IPS-NIHi7 (cell line): ENCODE measurements around the gene C1QL1.

Source experiments
- DNase-seq: peaks from one replicate; pipeline ENCODE4 v3.0.0; 2012; ENCODE audit warnings: mixed read lengths; ENCODE audit errors: extremely low spot score

The C1QL1 gene

DNA sequence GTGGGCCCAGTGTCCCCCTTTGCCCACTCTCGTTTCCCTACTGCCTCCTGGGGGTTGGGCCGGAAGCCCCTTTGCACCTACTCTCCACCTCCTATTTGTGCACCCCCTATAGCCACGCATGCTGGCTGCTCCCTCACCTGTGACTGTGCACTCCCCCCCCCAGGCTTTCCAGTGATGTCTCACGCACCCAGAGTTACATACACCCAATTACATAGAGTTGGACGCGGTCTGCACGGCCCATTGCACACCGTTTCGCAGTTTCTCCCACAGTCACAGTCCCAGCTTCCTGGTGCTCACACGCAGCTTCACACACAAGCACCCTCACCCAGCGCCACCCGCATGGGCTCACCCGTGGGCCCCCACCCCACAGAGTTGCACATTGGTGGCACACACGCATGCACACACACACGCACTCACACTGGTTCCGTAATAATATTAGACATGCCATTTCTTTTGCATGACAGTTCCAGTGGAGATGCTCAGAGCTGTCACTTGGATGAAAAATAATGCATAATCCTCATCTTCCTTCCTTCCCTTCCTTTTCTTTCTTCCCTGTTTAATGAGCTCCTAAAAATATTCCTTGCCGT lies 21.5 kb upstream of the C1QL1 start:
- DNase-seq, result no peak

GRCh38 chr17:44988044-44988942 lies 20.2 kb upstream of the C1QL1 start:
- no peak for DNase-seq

GRCh38 chr17:44983563-44983962 lies 15.5 kb upstream of the C1QL1 start:
- no peak for DNase-seq

DNA sequence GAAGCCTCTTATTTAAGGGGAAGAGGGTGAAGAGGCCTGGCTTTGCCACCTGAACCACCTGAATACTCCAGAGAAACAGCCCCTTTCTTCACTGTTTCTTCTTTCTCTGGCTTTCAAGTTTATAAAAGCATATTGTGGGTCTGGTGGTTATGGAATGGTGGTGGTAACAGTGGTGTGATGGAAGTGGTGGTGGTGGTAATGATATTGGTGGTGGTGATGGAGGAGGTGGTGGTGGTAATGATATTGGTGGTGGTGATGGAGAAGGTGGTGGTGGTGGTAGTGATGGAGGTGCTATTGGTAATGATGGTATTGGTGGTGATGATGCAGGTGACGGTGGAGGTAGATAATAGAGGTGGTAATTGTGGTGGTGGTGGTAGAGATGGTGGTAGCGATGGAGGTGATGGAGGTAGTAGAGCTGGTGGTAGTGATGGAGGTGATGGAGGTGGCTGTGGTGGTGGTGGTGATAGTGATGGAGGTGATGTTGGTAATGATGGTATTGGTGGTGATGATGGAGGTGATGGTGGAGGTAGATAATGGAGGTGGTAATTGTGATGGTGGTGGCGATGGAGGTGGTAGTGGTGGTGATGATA lies 14.1 kb upstream of the C1QL1 start:
- DNase-seq, result no peak

DNA sequence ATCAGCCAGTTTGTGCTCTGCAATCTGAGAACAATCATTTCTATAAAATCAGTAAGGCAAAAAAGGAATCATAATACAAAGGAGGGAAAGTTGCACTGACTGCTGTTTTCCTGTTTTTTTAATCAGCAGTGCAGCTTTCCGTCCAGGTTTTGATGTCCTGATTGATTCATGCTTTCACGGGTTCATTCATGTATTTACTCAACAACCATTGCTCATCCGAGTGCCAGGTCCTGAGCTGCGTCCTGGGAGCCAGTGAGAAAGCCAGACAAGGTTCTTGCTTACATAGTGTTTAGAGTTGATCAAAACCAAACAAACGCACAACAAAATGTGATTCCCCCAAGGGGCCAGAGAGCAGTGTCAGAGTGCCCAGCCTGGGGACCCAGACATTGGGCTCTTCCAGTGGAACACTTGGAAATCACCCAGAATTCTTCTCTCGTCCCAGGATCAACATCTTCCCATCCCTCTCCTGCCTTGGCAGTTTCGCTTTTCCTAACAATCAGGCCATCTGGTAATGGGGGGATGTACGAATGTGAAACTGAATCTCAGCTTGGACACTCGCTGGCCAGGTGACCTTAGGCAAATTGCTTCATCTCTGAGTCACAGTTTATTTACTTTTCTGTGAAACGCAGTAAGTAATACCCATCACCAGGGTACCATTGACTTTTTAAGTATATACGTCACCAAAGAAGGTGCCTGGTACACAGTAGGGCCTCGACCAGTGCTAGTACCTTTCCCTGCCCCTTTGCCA lies 13.3 kb upstream of the C1QL1 start:
- DNase-seq, result no peak

- DNase-seq, result no peak
Observed at GRCh38 chr17:44979426-44979995, 11.4 kb upstream of the C1QL1 start.

DNA sequence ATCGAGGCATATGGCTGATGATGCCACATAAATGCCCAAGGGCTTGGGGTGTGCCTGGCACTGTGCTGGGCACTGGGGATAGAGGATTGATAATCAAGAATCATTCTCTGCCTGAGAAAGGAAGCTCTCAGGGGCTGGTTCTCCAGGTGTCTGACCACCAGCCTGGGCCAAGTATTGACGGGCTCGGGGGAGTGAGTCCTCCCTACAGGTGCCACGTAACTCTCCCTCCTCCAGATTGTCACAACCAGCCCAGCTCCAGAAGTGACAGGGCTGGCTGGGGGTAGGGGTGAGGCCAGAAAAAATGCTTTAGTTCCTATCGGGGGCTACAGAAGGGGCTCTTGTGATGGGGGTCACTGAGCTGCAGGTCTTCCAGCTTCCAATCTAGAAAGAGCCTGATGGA lies 10.7 kb upstream of the C1QL1 start:
- no peak for DNase-seq

- no peak for DNase-seq
Observed at GRCh38 chr17:44977814-44978550, 9.9 kb upstream of the C1QL1 start.

GRCh38 chr17:44977065-44977464 lies 9.0 kb upstream of the C1QL1 start:
- no peak for DNase-seq

DNA sequence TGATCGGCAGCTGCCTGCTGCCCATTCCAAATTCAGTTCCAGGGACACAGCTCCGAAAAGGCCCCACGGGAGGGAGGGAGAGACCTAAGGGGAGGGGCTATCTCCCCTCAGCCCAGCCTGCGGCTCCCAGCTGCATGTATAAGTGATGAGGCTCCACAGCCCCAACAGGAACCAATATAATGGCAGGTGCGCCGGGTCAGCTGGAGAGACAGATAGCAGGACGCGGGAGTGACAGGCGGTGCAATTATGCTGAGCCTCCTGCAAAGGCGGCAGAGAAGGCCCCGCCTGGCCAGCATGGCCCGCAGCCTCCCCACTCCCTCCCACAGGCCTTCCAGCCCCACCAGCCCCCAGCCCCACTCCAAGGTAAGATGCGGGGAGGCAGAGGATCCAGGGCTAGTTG lies 8.1 kb upstream of the C1QL1 start:
- DNase-seq, result no peak

DNA sequence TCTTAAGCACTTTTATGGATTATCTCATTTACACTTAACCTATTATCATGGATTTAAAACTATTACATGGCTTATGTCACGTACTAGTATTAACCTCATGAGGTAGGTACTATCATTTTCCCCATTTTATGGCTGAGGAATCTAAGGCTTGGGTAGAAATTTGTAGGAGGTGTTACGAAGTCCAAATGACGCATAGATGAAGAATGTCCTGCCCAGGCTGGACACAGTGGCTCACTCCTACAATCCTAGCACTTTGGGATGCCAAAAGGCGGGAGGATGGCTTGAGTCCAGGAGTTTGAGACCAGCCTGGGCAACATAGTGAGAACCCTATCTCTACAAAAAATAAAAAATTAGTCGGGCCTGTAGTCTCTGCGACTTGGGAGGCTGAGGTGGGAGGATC lies 4.8 kb upstream of the C1QL1 start:
- DNase-seq, result no peak

GRCh38 chr17:44971776-44972483 lies 3.8 kb upstream of the C1QL1 start:
- DNase-seq, result peak; percentile 48

DNA sequence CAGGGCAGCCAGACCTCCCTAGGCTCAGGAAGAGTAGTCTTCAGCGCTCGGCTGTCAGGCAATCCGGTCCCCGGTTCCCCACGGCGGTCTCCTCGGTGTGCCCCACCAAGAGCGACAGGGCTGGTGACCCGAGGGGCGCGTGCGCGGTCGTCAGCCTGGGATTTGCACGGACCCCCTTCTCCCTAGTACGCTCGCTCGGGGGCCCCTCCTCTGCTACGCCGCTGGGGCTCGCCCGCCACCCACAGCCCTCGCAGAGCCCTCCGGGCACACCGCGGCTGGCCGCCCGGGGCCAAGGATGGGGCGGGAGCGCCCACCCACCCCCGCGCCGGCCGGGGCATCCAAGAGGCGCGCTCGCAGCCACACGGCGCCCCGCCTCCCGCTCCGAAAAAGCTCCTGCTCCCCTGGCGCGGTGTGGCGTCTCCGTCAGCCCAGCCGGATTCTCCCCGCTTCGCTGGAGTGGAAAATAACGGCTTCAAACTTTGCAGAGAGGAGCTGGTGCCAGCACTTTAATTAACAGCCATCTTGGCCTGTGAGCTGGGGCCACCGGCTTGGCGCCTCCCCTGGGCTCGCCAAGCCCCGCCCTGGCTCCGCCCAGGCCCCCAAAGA lies 2.1 kb upstream of the C1QL1 start:
- DNase-seq, result peak; percentile 45

DNA sequence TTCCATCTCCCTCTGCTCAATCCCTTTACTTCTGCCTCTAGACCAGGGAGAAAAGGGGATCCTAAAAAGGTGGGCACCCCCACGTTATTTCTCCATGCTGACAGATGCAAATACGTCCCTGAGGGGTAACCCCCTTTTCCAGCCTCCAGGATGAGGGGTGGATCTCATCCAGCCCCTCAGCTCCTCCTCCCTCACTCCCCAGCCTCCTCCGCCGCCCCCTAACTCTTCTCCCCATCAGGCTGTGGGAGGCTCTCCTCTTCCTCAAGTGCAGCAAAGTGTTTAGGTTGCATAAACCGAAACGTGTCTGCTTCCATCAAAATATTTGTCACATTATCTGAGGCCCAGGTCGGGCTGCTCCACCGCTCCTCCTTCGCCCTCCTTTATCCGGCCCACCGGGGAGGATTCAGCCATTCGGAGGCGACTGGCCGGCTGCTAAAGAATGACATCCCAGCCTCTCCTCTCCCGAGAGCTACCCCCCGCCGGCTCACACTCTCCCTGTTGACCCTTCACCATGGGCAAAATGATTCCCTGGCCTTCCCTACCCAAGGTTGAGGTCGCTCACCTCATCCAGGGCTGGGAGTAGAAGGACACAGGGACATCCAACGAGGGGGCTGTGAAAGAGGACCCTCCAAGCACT lies 1.2 kb upstream of the C1QL1 start:
- peak; percentile 59 for DNase-seq

DNA sequence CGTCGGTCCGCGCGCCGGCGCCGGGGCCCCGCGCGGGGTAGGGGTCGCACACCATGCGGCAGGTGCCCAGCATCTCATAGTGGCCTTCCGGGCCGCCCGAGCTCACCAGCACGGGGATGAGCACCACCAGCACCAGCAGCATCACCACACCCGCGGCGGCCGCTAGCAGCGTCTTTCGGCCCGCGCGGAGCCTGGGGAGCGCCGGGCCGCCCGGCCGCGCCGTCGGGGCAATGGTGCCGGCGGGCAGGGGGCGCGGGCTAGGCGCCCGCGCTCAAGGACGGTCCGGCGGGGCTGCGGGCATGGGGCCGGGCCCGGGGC lies 237 bp downstream of the C1QL1 start:
- no peak for DNase-seq

DNA sequence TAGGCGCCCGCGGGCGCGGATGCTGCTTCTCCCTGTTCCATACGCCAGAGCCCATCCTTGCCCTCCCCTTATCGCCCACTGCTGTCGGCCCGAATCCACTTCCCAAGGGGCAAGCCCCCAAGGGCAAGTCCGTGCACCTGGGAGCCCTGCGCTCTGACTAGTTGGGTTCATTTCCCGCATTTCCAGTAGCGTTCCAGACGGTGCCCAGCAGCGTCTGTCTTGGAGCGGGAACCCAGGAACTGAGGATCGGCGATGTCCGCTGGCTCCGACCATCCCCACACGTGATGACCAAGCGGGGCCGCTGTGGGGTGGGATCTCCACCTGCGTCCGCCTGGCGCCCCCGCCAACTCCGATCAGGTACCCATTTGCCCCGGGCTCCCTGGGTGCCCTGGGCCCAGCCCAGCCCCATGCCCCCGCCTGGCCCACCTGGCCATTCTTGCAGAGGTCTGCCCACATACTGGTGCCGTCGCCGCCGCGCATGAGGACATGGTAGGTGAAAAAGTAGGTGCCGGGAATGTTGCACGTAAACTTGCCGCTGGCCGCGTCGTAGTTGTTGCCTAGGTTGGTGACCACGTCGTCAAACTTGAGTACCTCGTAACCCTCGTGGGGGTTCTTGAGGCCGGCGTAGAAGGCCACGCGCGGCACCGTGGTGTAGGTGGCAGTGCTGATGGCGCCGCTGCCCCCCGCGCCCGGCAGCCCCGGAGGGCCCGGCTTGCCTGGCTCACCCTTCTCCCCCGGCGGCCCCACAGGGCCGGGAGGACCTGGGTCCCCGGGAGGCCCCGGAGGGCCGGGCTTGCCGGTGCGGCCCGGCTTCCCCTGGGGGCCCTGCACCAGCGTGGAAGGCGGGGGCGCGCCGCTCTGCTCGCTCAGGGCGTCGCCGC lies 837 bp downstream of the C1QL1 start:
- no peak for DNase-seq

GRCh38 chr17:44966348-44967025 lies 1.6 kb downstream of the C1QL1 start:
- no peak for DNase-seq
